Mesenteric fat pad (tissue), 1 donor: ENCODE measurements around the gene PRICKLE2. TPM values are rescaled to one million over a fixed set of nuclear protein-coding genes. Genes with fewer than 3 reads are reported as not detected.

Experiments
- DNase-seq: peaks from one replicate; pipeline ENCODE4 v3.0.0-alpha.2; 2020; ENCODE audit warnings: low spot score
- total RNA-seq: library from RNA; stranded (reverse); fragmentation: NEBNext Ultra II Directional; extraction: Animal tissue kit (Norgen Biotek cat#: 25700); gene quantifications from one replicate; pipeline ENCODE4 v1.2.1, GENCODE V29; 2021
- donor health status: DM: yes; HTN: yes; CAD: no.

Gene PRICKLE2
- total RNA-seq, 1 donor from 2014 or later: 65.7 TPM

DNA sequence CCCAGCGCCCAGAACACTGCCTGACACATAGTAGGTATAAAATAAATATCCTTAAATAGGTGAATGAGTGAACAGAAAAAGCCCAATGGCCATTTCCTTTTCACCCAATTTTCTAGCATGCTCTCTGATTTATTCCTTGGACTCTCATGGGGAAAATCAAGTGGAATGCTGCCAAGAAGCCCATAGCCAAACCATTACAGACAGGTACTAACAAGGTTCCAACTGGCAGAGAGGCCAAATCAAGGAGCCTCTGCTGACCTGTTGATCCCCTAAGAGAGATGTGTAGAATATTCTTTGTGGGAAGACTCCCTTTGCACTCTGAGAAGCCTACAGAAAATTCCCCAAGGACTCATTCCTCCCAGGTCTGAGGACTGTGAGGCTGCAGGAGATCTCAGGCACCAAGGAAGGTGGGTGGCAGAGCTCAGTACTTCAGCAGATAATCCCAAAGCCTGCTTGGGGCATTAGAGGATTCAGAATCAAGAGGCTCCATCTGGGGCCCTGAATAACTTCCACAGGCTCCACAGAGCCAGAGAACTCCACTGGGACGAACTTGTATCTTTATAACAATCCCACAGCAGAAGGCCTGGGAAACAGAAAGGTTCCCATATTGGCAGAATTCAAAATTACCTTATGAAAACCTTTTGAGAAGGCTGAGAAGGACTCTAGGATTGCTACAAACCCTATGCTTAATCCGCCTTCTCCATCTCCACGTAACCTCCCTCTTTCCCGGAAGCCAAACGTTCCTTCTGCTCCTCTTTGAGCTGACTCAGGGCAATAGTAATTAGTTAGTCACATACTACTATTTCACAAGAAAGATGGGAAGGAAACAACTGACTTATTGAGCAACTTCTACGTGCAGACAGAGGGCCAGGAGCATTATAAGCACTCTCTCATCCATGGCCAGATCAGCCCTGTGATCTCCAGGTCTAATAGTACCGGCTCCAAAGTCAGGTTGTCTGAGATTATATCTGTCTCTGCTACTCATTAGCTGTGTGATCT, 34.5 kb downstream of the PRICKLE2 start:
- no peak for DNase-seq

DNA sequence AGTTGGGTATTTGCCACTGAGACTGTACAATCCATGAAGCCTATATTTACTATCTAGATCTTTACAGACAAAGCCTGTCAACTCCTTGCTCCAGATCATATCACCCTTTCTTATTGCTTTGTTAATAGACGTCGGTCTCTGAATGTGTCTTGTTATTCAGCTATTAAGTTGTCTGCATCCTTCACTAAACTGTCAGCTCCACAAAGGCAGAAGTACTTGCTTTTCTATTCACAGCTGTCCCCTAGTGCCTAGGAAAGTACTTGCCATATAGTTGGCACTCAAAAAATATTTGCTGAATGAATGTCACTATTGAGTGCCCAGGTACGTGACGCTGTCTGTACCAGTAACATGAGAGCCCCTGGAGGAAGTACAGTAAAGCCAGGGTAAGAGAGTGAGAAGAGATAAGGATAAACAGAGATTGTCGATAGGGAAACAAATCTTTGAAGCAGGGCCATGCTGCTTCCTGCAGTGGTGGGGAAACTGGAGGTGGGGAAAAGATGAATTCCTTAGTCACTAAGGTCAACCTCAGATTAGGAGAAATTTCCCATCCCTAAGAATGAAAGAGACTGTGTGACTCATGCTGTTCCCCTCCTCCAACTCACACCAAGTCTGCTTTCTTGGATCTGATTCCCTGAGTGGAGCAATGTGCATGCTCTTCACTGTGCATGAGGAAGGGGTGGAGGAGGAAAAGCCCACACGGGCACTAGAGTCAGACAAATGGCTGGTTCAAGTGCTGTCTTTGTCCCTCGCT, 36.3 kb downstream of the PRICKLE2 start:
- DNase-seq: no peak

GRCh38 chr3:64187065-64187959, 38.0 kb downstream of the PRICKLE2 start:
- no peak for DNase-seq

DNA sequence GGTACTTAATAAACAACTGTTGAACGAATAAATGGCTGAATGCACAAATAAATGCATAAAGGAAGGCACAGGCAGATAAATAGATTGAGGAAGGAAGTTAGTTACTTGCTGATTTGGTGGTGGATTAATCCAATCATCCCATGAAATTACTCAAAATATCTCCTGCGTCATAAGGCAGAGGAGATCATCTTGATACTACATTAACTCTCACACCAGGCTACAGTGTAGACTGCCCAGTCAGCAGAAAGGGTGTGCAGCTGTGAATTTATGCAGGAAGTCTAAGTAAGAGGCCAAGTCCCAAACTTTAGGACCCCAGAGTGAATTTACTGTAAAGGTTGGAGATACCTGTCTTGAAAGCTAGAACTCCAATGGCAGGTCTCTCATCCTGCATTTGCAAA, 38.6 kb downstream of the PRICKLE2 start:
- no peak for DNase-seq

GRCh38 chr3:64185436-64185835, 39.8 kb downstream of the PRICKLE2 start:
- DNase-seq: no peak

- DNase-seq: no peak
Observed at GRCh38 chr3:64184621-64185020, 40.6 kb downstream of the PRICKLE2 start.

DNA sequence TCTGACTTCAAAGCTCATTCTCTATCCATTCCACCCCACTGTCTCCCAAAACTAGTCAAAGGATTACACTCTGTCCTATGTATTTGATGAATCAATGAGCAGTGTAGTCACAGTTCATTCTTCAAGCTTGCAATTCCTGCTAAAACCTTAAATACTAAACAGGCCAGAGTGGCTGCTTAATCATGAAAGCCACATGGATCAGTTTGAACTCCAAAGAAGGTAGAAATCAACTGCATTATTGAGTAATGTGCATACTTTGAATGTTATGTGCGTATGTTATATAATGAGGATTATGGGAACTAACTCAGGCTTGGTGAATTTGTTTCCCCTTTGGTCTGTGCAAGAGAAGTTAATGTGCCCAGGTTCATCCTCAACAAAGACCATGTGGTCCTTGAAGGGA, 45.4 kb downstream of the PRICKLE2 start:
- no peak for DNase-seq

- DNase-seq: no peak
Observed at GRCh38 chr3:64179249-64179648, 46.0 kb downstream of the PRICKLE2 start.

DNA sequence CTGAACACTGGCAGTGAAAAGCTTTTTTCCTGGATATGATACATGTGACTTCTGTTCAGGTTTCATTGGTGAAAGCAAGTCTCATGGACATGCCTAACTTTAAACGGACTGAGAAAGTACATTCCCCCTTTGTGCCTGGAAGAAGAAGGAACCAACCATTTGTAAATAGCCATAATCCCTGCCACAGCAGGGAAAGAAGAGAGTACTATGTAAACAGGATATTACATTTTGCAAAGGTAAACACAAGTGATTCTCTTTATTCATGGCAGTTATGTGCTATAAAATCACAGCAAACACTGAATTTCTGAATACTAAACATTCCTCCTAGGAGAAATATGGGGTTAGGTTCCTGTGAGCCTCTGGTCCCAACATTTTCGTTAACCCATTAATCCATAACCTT, 46.8 kb downstream of the PRICKLE2 start:
- DNase-seq: no peak

DNA sequence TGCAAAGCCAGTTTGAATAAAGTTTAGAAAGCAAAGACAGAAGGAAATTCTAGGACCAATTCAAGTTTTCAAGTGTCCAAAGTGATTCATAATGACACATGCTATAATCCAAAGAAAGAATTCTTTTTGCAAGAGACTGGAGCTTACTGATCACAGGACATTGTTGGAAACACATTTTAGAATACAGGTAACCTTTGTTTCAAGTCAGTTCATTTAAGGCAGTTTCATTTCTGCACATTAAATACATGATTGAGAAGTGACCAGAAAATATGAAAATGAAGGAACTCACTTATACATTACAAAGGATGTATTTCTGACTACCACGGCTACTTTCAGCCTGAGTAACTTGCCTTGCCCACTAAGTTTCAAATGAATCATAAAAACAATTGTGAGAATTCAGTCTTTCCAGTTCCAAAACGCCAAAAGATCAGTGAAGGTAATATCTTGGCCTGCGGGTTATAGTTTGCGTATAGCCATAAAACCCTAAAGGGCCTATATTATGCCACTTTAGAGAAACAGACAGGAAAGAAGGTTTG, 48.7 kb downstream of the PRICKLE2 start:
- no peak for DNase-seq

GRCh38 chr3:64174328-64174727, 50.9 kb downstream of the PRICKLE2 start:
- DNase-seq: no peak

- DNase-seq: no peak
Observed at GRCh38 chr3:64173563-64173962, 51.7 kb downstream of the PRICKLE2 start.

- DNase-seq: no peak
Observed at GRCh38 chr3:64170270-64170669, 55.0 kb downstream of the PRICKLE2 start.

GRCh38 chr3:64167868-64168267, 57.4 kb downstream of the PRICKLE2 start:
- DNase-seq: no peak

DNA sequence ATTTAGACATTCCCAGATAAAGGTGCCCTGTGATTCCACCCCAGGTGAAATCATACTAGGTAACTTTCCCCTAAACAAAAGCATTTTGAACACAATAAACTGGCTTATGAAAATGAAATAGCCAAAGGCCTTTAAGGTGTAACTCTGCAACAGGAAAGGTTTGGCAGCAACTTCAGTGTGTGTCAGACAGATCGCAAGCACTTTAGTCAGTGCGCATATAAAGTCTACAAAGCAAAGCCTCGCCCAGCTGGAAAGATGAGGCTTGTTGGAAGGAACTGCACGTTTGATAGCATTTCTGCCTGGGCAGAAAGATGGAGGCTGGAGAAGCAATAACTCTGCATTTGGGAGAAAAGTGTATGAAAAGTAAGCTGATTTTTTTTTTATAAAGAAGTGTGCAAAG, 57.9 kb downstream of the PRICKLE2 start:
- no peak for DNase-seq

- DNase-seq: no peak
Observed at GRCh38 chr3:64166584-64167162, 58.6 kb downstream of the PRICKLE2 start.

DNA sequence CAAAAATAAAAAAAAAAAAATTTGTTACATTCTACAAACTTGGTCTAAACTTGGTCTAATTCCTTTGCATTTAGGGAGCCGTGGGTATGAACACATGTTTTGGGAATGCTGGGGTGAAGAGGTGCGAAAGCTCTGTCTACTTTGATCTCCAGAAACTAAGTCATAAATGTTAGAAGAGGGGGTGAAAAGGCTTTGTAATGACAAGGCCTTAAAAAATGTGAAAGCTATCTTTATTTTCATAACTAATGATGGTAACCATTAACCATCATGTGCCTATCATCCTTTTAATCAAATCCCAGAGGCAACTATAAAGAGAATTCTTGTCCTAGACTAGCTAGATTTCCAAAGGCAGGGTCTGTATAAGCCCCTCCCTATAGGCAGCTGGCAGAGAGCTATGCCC, 60.9 kb downstream of the PRICKLE2 start:
- DNase-seq: no peak

DNA sequence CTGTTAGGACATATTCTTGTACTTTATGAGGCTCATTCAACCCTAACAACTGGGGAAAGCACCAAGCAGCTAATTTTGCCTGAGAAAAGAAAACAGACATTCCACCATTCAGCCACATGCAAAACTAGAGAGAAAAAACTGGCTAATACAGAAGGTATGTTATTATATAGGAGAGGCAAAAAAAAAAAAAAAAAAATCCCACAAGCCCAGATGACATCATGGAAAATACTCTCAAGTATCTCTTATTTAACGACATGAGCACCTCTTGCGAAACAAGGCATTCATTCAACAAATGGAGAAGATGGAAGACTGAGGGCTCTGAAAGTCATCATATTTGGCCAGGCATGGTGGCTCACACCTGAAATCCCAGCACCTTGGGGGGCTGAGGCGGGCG, 61.5 kb downstream of the PRICKLE2 start:
- no peak for DNase-seq

GRCh38 chr3:64163019-64163754, 62.1 kb downstream of the PRICKLE2 start:
- no peak for DNase-seq

GRCh38 chr3:64161481-64161952, 63.7 kb downstream of the PRICKLE2 start:
- no peak for DNase-seq
